ENCODE results near the gene NAA50. TPM values are rescaled to one million over a fixed set of nuclear protein-coding genes. Genes with fewer than 3 reads are reported as not detected.

NAA50 gene
- total and polyA plus RNA-seq, 2 experiments from 2014 or later, result 103 to 260 TPM

- TF ChIP-seq ETS1 (IDR thresholded peaks at IDR 0.05) (no peak), EZH2phosphoT487 (IDR thresholded peaks at IDR 0.05; ENCODE audit: unreplicated experiment) (no peak), ZNF331 (CRISPR knock-in tag; IDR thresholded peaks at IDR 0.05; ENCODE audit: low read depth) (no peak), ZNF114 (CRISPR knock-in tag; IDR thresholded peaks at IDR 0.05) (no peak)
Observed at GRCh38 chr3:113764698-113765097, 18.6 kb upstream of the NAA50 start (continued).

- no peak overlapping the region for H3K27ac Mint-ChIP-seq
- H3K36me3 ChIP-seq (ENCODE audit: insufficient read depth), result no peaks in the 10 kb centered on the region
- H3K79me2 ChIP-seq (replicated peaks; ENCODE audit: insufficient read depth), result peaks cover 61% of the 10 kb centered on the region
- H3K27me3 ChIP-seq (ENCODE audit: insufficient read depth), result no peaks in the 10 kb centered on the region
- H3K4me3 Mint-ChIP-seq, result no peak overlapping the region
- H3K4me1 ChIP-seq (ENCODE audit: insufficient read depth), result no peaks in the 10 kb centered on the region
- DNase-seq (ENCODE audit: low spot score) (no peak), ATAC-seq (no peak)
- H3K9me2 ChIP-seq (ENCODE audit: insufficient read depth), result no peaks in the 10 kb centered on the region
- peaks cover 7% of the 10 kb centered on the region for H3K9me3 Mint-ChIP-seq
- H3K27me3 Mint-ChIP-seq (ENCODE audit: insufficient read depth, low read depth, poor library complexity), result no peaks in the 10 kb centered on the region
- H3K4me3 ChIP-seq, result no peak overlapping the region
- H3K4me2 ChIP-seq, result no peak overlapping the region
- no peaks in the 10 kb centered on the region for H3F3A ChIP-seq (replicated peaks; ENCODE audit: low read depth)
- H4K20me1 ChIP-seq (replicated peaks; ENCODE audit: insufficient read depth), result no peaks in the 10 kb centered on the region
- peaks cover 13% of the 10 kb centered on the region for H3K36me3 Mint-ChIP-seq (ENCODE audit: low read depth)
- H3K4me1 Mint-ChIP-seq, result peaks cover 4% of the 10 kb centered on the region; the same call in 2 of the 3 replicates
- no peak overlapping the region for H2AFZ ChIP-seq
- no peak overlapping the region for H3K27ac ChIP-seq (ENCODE audit: low read depth)
- TF ChIP-seq REST (IDR thresholded peaks at IDR 0.05; ENCODE audit: unreplicated experiment) (no peak), STAT1 (IDR thresholded peaks at IDR 0.05; ENCODE audit: unreplicated experiment) (no peak), NANOG (IDR thresholded peaks at IDR 0.05; ENCODE audit: borderline replicate concordance) (no peak), CTCF (conservative IDR thresholded peaks at IDR 0.05; ENCODE audit: low read depth in 2 of 2) (no peak), POLR2AphosphoS5 (IDR thresholded peaks at IDR 0.05; ENCODE audit: low read depth) (no peak), ZNF114 (CRISPR knock-in tag; IDR thresholded peaks at IDR 0.05) (no peak), ETS1 (IDR thresholded peaks at IDR 0.05) (no peak), EZH2phosphoT487 (IDR thresholded peaks at IDR 0.05; ENCODE audit: unreplicated experiment) (no peak), ZNF462 (CRISPR knock-in tag; IDR thresholded peaks at IDR 0.05) (no peak), ZNF331 (CRISPR knock-in tag; IDR thresholded peaks at IDR 0.05; ENCODE audit: low read depth) (no peak)
Observed at GRCh38 chr3:113758389-113759024, 12.5 kb upstream of the NAA50 start.

All from GM23338 (cell line).